HTR-8/SVneo (cell line): ENCODE data around the gene TMEM117.

ENCODE experiments used
- DNase-seq: peaks from one replicate; pipeline ENCODE4 v3.0.0; 2011; ENCODE audit warnings: low spot score, mixed read lengths; ENCODE audit not compliant: insufficient read length
- FAIRE-seq: peaks from 2 replicates; lab custom pipeline; 2011; peaks lifted over from hg19 to GRCh38; lab: Jason Lieb, UNC

TMEM117 gene

DNA sequence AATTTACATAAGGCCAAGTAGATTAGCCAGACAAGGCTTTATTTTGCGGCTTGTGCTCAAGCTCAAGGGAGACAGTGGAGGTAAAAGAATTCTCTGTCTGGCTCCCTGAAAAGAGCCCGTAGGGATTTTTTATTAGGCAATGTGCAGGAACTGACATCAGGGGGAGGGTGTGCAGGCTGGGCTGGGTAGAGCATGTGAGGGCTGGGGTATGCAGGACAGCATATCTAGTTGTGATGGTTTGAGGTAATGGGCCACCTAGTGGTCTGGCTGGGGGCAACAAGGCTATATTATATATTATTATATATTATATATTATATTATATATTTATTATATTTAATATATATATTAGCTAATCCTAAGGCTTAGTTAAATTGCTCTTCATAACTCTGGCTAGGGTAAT is 102.1 kb downstream of the TMEM117 start:
- FAIRE-seq (no peak), DNase-seq (no peak)

- FAIRE-seq: no peak
- no peak for DNase-seq
Observed at GRCh38 chr12:43942379-43942778, 106.5 kb downstream of the TMEM117 start.

DNA sequence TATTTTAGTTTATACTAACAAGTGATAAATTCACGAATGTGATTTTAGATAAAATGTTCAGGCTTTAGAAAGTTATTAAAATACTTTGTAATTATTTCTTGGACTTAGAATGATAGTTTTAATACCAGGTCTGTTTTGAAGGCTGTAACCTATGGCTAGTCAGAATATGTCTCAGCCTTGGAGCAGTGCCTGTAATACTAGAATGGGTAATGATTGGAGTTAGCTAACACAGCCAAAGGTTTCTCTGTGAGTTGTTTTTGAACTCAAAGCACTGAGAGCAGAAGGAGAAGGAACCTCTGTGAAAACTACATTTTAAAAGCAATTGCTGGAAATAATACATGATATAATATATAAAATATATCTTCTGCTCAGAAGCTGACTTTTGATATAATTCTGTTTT is 110.1 kb downstream of the TMEM117 start:
- FAIRE-seq: no peak

GRCh38 chr12:43951286-43951685 is 115.4 kb downstream of the TMEM117 start:
- no peak for DNase-seq
- no peak for FAIRE-seq

More for the DNA sequence above, 110.1 kb downstream of the TMEM117 start:
- no peak for DNase-seq

- peak; percentile 12 for DNase-seq
- no peak for FAIRE-seq
Observed at GRCh38 chr12:43957732-43958372, 122.0 kb downstream of the TMEM117 start.

- FAIRE-seq (no peak), DNase-seq (no peak)
Observed at GRCh38 chr12:43964033-43964432, 128.2 kb downstream of the TMEM117 start.

DNA sequence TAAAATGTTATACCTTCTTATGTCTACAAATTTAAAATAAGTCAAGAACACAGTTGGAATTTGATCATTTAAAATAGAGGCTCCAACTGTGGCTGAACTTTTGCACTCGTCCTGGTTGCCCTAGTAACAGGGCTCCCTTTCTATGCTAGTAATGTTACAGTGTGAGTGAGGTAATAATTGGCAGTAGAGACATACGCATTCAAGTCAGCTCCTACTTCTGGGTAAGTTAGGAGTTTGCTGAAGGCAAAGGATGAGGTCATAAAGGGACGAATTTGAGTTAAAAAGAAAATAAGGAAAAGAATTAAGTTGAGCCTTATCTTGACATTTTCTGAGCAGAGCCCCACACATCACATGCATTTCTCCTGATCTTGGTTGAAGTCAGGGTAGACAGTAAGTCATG is 129.1 kb downstream of the TMEM117 start:
- DNase-seq: no peak
- FAIRE-seq: no peak

- DNase-seq (no peak), FAIRE-seq (no peak)
Observed at GRCh38 chr12:43965899-43966298, 130.0 kb downstream of the TMEM117 start.

DNA sequence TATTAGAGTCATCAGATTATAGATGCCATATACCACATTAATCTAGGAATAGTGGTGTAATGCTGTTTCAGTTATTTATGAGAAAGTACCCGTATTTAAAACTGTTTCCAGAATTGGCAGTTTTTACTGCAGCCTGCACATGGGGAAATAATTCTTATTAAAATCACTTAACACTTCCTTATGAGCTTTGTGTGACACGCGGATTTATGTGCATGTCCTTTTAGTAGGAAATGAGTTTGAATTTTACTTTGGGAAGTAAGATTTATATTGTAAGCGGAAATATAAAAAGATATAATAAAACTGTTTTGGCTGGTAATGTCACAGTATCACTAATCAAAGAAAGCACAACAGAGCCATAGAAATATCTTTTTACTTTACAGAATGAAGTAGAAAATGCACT is 132.9 kb downstream of the TMEM117 start:
- no peak for DNase-seq
- no peak for FAIRE-seq

GRCh38 chr12:43969882-43970281 is 134.0 kb downstream of the TMEM117 start:
- FAIRE-seq: no peak

DNA sequence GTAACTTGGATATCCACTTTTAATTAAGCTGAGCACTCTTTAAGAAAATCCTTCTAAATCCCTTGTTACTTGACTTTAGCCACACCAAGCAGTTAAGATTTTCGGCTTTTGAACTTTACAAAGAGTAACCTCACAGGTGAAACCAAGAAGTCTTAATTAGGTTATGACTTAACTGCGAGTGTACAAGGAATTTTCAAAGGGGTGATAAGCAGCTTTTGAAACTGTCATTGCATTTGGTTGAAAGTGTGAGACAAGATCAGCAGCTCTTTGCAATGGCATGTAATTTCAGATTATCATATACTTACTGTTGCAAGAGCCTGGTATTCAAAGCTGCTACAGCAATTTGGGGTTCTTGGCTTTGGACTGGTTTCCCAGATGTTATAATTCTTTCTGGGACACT is 137.5 kb downstream of the TMEM117 start:
- FAIRE-seq (no peak), DNase-seq (no peak)

More at GRCh38 chr12:43969882-43970281, 134.0 kb downstream of the TMEM117 start:
- no peak for DNase-seq

- DNase-seq: no peak
- no peak for FAIRE-seq
Observed at GRCh38 chr12:43973993-43974392, 138.1 kb downstream of the TMEM117 start.

DNA sequence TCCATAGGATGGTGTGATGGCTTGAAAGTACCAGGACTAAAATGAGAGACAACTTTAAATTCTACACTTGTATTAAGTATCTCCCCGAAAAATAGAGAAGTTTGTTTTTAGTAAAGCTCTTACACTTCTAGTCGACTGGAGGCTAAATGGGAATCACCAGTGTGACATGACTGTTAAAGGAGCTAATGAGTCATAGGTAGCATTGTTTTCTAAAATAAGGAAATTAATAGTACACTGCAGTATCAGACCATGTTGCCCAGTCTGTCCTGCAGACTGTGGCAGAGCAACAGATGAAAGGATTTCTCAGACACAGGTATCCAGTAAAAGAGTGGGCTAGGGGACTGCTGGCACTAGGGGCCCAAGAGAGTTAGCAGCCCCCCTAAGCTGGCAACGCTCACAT is 140.1 kb downstream of the TMEM117 start:
- no peak for DNase-seq
- FAIRE-seq: no peak

GRCh38 chr12:43978556-43978955 is 142.7 kb downstream of the TMEM117 start:
- FAIRE-seq: no peak
- DNase-seq: no peak

- no peak for DNase-seq
- no peak for FAIRE-seq
Observed at GRCh38 chr12:43979450-43979849, 143.6 kb downstream of the TMEM117 start.

DNA sequence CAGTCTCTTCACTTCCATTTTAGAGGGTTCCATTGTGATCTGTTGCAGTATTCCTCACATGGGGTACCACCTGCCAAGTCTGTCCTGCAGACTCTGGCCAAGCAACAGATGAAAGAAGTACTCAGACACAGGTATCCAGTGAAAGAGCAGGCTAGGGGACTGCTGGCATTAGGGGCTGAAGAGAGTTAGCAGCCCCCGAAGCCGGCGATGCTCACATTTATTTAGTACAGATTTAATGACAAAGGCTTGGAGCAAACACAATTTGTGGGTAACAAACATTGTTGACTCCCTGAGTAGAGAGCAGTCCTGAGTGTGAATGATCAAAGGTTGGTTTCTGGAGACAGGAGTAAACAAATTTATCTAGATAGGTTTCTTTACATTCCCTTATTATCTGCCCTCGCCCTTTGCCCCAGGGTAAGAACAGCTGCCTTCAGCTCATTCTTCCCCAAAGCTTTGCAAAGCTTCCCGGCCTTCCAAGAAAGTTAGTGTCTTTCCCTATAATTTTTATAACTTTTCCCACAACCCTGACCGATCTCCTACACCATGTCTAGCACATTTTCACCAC is 144.8 kb downstream of the TMEM117 start:
- no peak for FAIRE-seq
- DNase-seq: no peak

DNA sequence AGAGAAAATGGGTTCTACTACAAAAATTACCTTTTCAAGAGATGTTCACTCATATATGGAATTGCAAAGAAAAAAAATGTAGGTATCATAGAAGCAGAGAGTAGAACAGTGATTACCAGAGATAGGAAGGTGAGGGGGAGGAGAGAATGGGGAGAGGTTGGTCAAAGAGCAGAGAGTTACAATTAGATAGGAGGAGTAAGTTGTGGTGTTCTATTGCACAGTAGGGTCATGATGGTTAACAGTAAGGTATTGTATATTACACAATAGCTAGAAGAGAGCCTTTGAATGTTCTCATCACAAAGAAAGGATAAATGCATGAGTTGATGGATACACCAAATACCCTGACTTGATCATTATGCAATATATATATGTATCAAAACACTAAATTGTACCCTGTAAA is 145.8 kb downstream of the TMEM117 start:
- FAIRE-seq (no peak), DNase-seq (no peak)

GRCh38 chr12:43982544-43982943 is 146.7 kb downstream of the TMEM117 start:
- DNase-seq: no peak
- FAIRE-seq: no peak

- DNase-seq (no peak), FAIRE-seq (no peak)
Observed at GRCh38 chr12:43988838-43989560, 153.1 kb downstream of the TMEM117 start.

GRCh38 chr12:43992856-43993255 is 157.0 kb downstream of the TMEM117 start:
- FAIRE-seq (no peak), DNase-seq (no peak)

- FAIRE-seq (no peak), DNase-seq (peak; percentile 5)
Observed at GRCh38 chr12:44000309-44000952, 164.6 kb downstream of the TMEM117 start.
